Activated T-helper 9 cell treated with anti-CD3 and anti-CD28 coated beads, Interleukin-2, amount 50 U/mL, for 16 hours (primary cell): ENCODE data around the gene ZNF438.
A peak's percentile ranks its signal among the peaks of the same experiment; 100 is the strongest.
"Not testable (repeated sequence)": the region's sequence is repeated elsewhere in the genome, so short reads cannot be mapped to it uniquely, and the experiment has no call there.

Experiments used
- DNase-seq: peaks from one replicate; pipeline ENCODE4 v3.0.0-alpha.2; 2020; ENCODE audit warnings: low read depth

ZNF438 gene

DNA sequence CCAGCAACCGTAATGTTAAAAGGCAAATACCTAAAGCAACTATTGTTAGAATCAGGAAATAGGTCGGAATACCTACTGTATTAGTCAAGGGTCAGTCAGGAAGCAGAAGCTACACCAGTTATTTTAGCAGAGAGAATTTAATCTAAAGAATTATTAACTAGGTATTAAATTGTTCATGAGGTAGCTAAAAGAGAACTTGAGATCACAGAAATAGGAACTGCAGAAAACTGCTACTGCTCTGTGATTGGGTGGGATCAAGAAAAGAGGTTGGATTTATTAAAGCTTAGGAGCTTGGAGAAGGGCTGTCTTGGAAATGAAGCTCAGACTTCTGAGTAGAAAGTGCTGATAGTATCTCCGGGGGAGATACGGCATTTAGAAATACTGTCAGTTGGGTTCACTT, 20.0 kb upstream of the ZNF438 start:
- no peak for DNase-seq

DNA sequence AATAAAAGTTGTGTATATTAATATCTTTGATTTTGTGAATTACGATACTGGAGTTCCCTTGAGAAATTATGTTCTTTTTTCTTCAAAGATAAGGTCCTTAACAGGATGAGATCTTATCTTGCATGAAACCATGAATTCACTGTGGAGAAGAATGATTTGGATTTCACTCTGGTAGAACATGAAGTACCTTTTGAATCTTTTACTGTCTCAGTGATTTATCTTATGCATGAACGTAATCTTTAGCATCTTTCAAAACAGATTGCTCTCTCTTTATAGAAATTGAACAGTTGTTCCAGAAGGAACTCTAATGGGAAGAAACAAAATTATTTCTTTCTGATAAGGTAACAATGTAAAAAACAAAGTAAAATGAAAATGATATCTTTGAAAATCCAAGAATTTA, 11.0 kb upstream of the ZNF438 start:
- no peak for DNase-seq

DNA sequence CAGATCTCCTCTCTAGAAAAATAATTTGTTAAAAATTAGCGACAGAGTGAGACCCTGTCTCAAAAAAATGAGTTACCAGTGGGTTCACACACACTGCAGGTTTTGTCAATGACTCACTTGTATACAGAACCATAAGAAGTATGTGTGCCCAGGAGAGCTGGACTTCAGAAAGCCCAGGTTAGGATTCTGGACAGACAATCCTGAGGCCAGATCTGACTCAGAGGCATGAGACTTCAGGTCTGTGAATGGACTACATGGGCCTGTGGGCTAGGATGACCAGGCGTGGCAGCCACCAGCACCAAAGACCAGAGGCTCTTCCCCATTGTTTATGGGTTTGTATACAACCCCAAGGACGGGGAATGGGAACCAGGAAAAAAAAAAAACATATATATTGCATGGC, 9.3 kb upstream of the ZNF438 start:
- DNase-seq = no peak

DNA sequence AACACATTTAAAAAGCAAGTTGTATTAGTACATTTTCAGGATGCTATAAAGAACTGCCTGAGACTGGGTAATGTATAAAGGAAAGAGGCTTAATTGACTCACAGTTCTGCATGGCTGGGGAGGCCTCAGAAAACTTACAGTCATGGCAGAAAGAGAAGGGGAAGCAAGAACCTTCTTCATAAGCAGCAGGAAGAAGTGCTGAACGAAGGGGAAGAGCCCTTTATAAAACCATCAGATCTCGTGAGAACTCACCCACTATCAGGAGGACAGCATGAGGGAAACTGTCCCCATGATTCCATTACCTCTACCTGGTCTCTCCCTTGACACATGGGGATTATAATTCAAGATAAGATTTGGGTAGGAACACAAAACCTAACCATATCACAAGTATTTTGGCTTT, 7.3 kb upstream of the ZNF438 start:
- not testable (repeated sequence) for DNase-seq

DNA sequence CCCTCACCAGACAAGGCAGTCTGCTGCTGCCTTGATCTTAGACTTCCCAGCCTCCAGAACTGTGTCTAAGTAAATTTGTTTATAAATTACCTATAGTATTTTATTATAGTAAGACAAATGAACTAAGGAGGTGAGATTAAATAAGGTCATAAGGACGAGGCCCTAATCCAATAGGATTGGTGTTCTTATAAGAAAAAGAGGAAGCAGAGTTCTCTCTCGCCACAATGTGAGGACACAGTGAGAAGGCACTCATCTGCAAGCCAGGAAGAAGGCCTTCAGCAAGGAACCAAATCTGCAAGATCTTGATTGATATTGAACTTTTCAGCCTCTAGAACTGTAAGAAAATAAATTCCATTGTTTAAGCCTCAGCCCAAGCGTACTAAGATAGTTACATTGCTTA, 6.1 kb upstream of the ZNF438 start:
- DNase-seq = no peak

DNA sequence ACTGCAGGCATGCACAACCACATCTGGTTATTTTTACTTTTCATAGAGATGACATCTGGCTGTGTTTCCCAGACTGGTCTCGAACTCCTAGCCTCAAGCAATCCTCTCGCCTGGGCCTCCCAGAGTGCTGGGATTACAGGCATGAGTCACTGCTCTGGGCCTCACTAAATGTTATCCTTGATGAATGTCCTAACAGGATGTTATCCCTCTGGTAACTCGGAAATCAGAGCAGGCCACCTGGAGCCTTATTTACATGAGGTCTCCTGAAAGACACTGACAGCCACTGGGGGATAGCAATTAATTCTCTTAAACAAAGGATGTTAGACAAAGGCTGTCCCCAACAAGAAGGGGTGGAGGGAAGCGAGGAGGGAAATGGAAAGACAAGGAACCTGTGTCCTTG, 4.5 kb upstream of the ZNF438 start:
- no peak for DNase-seq

DNA sequence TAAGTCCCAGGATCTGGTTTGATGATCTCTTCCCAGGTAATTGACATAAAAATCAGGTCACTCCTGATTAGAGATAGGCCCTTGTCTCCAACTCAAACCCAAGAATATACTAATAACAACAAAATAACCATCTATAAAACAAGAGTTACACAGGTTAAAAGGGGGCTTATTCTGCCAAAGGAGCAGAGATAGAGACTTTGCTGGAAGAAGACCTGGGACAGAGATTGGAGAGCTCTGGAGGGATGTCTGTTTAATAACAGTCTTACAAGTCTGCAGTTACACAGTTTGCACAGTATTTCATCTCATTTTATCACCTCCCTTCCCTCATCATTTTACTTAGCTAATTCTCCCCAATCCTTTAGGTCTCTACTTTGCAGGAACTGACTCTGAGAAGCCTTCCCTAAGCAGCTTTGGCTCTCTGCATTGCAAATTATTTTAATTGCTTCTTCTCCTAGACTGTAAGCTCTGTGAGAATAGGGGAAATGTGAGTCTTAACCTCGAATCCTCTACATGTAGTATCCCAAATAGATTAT, 3.7 kb upstream of the ZNF438 start:
- no peak for DNase-seq

DNA sequence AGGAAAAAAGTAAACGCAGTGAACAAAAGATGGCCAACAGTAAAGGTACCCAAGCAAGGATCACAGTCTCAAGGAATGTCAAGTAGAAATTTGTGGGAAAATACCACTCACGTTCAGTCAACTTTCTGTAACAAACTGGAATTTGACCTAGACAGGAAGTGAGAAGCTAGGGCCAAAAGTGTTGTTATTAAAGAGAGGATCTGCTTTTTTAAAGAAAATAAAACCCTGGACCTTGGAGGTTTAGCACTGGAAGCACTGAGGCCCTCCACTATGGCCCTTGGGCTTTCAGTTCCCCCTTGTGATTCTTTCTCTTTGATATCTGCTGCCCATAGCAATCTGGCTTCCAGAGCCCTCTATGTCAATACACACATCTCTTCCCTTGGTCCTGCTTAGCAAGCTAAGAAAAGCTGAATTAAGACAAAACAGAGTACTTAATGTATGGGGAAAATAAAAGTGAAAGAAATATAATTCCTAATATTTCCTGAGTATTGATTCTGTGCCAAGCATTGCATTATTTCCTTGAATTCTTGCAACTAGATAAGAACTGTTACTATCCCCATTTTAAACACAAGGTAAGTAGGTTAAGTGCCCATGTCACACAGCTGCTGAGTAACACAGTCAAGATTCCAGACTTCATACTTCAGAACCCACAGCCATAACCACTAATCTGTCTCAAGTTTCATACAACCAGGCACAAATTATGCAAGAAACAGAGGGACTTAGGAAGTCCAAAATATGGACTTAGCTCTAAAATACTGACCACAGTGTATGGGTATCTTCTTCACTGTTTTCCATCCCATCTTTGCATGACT, 2.6 kb upstream of the ZNF438 start:
- no peak for DNase-seq

DNA sequence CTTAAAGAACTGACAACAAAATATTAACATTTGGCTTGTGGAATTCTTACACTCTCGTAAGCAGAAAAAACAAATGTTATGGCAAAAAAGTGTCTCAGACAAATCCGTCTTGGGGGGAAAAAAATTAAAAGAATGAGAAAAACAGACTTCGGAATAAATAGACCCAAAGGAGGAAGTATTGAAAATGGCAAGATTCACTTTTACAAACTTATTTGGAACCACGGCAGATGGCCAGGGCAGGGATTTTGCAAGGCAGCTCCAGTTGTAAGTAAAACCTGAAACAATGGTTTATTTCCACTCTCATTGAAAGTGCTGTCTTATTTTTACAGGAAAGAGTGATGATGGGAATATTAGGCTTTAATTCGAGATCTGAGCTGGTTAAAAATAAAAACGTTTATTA, 1.5 kb upstream of the ZNF438 start:
- DNase-seq = no peak

DNA sequence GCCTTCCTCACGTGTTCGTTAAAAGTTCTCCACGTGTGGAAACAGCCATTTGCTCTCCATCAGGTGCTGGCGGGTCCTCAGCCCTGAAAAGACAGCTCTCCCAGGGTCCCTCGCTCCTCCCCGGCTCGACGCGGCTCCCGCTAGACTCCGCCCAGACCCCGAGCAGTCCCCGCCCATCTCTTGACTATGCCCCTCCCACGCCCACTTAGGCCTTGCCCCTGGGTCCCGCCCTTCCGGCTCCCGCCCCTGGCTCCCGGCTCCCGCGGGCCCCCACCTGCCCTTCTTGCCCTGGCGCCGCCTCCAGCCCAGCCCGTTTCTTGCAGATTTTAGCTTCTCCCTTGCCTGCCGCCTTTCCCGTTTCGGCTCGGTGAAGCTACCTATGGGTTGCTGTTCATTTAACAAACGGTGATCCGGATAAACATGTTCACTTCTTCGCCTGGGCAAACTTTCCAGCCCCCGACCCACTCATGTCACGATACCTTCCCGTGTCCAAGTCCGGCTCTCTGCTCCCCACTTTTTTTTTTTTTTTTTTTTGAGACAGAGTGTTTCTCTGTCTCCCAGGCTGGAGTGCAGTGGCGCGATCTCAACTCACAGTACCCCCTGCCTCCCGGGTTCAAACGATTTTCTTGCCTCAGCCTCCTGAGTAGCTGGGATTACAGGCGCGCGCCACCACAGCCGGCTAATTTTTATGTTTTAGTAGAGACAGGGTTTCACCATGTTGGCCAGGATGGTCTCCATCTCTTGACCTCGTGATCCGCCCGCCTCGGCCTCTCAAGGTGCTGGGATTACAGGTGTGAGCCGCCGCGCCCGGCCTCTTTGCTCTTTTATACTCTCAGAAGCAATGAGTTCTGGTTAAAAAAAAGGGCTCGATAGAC, 830 bp upstream of the ZNF438 start:
- peak; percentile 89 for DNase-seq

DNA sequence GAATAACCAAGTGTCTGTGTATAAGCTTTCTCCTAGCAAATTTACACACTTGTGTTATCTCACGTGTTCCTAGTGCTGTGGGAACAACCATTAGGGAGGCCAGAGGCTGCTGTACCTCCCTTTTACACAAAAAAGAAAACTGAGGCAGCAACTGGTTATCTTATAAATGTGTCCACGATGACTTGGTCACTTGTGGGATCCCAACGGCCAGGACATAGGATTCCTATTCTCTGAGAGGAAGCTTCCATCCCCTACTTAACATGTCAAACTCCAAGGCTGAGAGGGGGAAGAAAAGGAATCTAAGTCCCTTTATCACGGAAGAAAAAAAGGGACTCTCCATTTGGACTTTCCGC, 484 bp downstream of the ZNF438 start:
- no peak for DNase-seq

DNA sequence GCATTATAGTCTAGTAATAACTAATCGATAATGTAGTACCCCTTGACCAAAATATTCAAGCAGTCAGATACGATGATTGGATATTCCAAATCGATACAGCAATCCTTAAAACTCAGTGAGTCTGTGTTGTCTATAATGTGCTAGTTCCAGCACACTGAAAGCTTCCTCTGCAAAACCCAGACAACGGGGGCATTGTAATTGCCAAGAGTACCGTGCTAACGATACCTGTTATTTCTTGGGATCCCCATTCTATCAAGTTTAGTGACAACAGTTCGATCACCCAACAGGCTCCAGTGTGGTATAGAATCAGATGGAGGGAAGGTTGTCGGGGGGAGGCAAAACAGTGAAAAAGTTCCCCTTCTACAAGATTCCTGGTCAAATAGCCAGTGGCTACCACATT, 865 bp downstream of the ZNF438 start:
- no peak for DNase-seq

DNA sequence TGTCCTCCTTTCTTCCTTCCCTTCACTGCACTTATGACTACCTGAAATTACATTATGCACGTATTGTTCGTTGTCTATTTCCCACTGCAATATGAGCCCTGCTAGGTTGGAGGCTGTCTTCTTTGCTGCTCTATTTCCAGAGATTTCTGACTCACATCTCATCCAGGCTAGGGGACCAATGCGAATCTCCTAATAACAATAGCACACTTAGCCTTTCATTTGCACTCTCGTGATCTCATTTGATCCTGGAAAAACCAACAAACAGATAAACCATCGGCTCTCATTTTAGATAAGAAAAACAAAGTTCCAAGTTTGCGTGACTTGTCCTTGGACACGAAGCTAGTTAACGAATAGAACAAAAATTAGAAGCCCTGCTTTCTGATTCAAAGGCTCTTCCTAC, 1.4 kb downstream of the ZNF438 start:
- no peak for DNase-seq

DNA sequence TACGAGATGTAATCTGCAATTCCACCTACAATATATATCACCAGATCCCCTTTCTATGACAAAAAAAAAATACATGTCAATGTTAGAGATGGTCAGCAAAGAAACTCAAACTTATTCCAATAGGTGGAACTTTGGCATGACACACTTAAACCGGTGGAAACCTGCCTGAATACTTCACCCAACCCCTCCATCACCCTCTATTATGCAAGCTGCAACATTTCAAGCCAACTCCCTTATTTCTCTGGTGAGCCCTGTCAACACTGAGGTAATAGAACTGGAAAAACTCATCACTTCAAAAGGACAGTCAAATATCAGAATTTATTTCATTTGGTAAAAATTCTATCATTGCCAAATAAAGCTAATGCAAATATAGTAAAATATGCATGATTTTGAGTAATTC, 3.6 kb downstream of the ZNF438 start:
- DNase-seq = no peak

DNA sequence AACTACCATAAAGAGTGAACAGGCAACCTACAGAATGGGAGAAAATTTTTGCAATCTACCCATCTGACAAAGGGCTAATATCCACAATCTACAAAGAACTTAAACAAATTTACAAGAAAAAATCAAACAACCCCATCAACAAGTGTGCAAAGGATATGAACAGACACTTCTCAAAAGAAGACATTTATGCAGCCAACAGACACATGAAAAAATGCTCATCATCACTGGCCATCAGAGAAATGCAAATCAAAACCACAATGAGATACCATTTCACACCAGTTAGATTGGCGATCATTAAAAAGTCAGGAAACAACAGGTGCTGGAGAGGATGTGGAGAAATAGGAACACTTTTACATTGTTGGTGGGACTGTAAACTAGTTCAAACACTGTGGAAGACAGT, 5.4 kb downstream of the ZNF438 start:
- DNase-seq = not testable (repeated sequence)

DNA sequence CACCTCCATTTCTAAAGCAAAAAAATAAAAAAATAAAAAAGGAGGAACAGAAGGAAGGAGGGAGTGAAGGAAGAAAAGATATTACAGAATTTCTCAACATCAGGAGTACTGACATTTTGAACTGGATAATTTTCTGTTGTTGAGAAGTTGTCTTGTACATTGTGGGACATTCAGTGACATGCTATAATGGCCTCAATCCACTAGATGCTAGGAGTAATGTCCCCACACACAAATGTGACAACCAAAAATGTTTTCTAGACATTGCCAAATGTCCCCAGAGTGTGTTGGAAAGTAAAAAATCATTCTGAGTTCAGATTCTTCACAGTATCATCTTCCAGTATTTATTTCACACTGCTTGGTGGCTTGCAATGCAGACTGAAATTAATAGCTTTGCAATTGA, 6.5 kb downstream of the ZNF438 start:
- DNase-seq = no peak

DNA sequence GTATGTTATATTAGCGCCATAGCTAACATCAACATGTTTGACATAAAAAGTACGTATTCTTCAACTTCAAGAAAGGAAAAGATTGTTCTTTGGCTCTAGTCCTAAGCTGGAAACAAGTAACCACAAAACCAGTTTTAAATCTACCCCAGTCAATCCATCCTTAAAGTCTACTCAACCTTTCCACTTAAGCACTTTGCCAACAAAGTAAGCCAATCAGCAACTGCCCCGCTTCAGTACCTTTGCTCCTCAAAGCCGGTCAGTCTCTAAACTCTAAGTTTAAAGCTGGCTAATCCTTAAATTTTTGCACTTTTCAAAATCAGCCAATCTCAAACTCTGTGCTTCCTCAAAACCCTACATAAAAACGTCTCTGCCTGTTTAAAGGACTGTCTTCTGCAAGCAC, 8.1 kb downstream of the ZNF438 start:
- DNase-seq = no peak

DNA sequence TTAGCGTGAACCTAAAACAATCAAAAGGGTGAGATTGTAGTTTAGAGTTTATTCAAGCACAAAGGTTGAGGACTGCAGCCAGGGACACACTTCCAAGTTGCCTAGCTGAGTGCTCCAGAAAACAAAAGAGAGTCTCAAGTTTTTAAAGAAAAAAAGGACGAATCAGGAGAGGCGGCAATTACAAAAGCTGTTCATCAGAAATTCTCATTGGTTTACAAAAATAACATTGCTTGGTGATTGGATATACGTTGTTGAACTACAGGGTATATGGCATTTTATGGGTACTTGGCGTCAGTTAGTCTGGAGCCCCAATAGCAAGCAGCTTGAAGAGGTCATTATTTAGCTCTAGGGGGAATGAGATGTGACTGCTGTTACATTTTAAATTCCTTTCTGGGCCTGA, 11.5 kb downstream of the ZNF438 start:
- DNase-seq = no peak

DNA sequence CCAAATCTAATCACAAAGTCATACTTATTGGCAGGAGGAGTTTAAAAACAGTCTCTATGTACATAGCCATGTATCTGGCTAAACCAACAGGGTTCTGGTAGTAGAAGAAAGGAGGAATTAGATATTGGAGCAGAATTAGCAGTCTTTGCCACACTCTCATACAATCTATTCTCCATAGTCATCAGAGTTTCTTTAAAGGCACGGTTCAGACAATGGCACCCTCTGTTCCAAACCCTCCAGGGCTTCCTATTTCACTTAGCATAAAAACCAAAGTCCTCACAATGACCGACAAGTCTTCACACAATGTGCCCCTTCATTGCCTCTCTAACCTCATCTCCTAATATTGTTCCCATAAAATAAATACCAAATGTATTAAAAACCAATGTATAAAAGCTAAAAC, 12.7 kb downstream of the ZNF438 start:
- no peak for DNase-seq

DNA sequence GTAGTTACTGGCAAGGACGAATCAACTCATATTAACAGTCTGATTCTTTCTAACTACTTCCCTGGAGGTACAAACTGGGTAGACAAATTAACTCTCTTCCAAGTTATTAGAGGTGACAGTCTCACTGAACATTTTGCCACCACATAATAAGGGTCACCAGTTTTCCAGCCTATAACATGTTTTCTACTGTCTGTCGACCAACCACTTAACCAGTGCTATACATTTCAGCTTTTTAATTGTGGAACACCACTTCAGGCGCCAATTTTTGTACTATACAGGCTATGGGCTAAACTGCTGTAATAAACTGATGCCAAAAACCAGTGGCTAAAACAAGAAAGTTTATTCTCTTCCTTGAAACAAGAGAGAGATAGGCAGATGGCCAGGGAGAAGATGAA, 13.3 kb downstream of the ZNF438 start:
- DNase-seq = no peak

DNA sequence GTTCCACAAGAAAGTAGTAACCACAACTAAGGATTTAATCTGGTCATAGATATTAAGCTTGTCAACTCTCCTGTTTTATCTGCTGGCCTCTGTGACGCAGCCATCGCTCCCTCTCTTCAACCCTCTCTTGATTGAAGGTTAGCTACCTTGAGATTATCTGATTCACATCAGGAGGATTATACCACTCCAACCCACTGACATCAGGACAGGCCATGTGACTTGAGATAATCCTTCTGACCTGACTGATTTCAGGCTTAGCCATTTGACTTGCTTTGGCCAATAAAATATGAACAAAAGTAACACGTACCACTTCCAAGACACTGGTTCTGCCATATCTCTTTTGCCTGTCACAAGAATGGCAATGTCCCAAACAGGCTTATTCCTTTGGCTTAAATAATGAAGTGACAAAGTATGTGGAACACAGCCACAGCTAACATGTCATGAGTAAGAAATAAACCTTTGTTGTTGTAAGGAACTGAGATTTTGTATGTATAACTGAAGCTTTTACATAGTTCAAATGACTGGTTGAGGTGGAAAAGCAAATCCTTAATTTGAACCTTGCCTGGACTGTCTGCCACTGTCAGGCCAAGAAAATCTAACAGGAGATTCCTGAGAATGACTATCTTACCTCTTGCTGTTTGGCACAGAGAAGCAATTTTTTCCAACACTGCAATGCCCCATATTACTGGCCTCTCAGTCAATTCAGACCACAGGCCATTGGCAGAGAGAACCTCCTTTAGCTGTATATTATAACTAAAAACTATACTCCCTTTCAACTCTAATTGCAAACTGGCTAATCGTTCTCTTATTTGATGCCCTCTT, 13.9 kb downstream of the ZNF438 start:
- DNase-seq = no peak

DNA sequence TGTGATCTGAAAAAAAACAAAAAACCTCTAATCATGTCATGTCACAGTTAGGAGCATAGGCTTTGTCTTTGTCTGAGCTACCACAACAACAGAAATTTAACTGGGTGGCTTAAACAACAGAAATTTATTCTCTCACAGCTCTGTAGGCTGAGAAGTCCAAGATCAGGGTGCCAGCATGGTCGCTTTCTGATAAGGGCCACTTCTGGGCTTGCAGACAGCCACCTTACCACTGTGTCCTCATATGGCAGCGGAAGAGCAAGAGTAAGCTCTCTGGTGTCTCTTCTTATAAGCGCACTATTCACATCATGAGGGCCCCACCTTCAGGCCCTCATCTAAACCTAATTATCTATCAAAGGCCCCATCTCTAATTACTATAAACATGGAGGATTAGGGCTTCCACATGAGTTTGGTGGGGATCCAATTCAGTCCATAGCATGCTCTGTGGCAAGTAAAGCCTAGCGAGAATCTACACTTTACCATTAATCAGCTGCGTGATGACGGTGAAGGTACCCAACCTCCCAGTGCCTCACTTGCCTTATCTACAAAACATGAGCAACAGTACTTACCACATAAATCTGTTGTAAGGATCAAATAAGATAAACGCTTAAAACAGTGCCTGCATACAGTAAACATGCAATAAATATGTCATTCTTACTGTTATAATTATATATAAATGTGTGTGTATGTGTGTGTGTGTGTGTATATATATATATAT, 17.3 kb downstream of the ZNF438 start:
- DNase-seq = no peak
